Cerebellar cortex (tissue), 1 donor: ENCODE results near the gene NOS3.
"Not testable (repeated sequence)": the region's sequence is repeated elsewhere in the genome, so short reads cannot be mapped to it uniquely, and the experiment has no call there.

Source experiments
- DNase-seq: peaks from one replicate; pipeline ENCODE4 v3.0.0-alpha.2; 2015; ENCODE audit warnings: low spot score

The NOS3 gene

GRCh38 chr7:151000897-151001495 is 10.2 kb downstream of the NOS3 start:
- DNase-seq = no peak

- DNase-seq = no peak
These were observed 10.7 kb downstream of the NOS3 start for GRCh38 chr7:151001546-151001945.

DNA sequence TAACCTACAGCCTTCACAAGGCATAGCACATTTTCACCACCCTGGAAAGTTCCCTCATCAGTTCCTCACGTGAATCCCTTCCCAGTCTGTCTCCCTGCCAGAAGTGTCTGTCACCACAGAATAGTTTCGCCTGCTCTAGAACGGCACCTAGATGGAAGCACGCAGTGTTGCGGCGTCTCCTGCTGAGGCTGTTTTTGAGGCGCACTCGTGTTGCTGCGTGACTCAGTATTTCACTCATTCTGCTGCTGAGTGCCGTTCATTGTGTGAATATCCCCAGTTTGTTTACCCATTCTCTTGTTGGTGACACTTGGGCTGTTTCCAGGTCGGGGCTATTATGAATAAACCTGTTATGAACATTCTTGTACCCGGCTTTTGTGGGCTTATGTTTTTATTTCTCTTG is 12.8 kb downstream of the NOS3 start:
- DNase-seq = no peak

GRCh38 chr7:151005566-151005965 is 14.7 kb downstream of the NOS3 start:
- no peak for DNase-seq

GRCh38 chr7:151006590-151007300 is 15.9 kb downstream of the NOS3 start:
- no peak for DNase-seq

DNA sequence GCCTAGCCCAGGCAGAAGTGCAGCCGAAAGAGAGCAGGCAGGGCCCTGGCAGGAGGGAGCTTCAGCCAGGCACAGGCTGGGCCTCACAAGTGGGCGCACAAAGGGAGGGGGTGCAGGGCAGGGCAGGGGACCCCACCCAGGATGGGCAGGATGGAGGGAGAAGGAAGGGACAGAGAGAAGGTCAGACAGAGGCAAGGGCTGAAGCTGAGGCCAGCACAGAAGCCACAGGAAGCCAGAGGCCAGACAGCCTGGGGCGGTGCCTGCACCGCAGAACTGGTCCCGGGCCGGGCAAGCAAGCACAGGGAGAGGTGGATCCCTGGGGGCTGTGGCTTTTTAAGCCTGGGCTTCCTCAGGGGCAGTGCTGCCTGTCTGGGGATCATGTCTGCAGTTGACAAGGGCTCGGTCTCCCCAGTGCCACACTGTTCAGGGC is 16.7 kb downstream of the NOS3 start:
- no peak for DNase-seq

GRCh38 chr7:151008143-151008510 is 17.3 kb downstream of the NOS3 start:
- no peak for DNase-seq

GRCh38 chr7:151008511-151009323 is 17.9 kb downstream of the NOS3 start:
- peak; percentile 46 for DNase-seq

GRCh38 chr7:151009327-151010036 is 18.7 kb downstream of the NOS3 start:
- DNase-seq = peak; percentile 57

- no peak for DNase-seq
These were observed 19.2 kb downstream of the NOS3 start for GRCh38 chr7:151010037-151010306.

DNA sequence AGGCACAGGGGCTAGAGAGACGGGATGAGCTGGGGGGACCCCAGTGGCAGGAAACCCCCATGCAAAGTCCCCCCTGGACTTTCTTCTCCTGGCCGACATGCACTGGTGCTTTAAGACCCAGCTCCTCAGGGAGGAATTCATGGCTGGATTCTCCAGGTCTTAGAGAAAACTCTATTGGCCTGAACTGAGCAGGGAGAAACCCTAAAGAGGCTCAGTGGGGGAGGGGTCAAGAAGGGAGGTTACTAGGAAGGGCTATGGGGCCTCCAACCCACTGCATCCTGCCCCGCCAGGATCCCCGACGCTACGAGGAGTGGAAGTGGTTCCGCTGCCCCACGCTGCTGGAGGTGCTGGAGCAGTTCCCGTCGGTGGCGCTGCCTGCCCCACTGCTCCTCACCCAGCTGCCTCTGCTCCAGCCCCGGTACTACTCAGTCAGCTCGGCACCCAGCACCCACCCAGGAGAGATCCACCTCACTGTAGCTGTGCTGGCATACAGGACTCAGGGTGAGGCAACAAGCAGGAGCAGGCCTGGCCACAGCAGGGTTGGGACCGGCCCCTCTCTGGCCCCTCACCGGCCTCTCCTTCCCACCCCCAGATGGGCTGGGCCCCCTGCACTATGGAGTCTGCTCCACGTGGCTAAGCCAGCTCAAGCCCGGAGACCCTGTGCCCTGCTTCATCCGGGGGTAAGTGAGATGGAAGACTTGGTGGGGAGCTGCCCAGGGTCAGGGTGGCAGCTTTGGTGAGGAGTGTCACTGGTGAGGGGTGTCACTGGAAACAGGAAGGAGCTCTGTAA is 19.7 kb downstream of the NOS3 start:
- DNase-seq = peak; percentile 80

- no peak for DNase-seq
These were observed 20.2 kb downstream of the NOS3 start for GRCh38 chr7:151011097-151011409.

GRCh38 chr7:151011616-151012015 is 20.8 kb downstream of the NOS3 start:
- DNase-seq = not testable (repeated sequence)

DNA sequence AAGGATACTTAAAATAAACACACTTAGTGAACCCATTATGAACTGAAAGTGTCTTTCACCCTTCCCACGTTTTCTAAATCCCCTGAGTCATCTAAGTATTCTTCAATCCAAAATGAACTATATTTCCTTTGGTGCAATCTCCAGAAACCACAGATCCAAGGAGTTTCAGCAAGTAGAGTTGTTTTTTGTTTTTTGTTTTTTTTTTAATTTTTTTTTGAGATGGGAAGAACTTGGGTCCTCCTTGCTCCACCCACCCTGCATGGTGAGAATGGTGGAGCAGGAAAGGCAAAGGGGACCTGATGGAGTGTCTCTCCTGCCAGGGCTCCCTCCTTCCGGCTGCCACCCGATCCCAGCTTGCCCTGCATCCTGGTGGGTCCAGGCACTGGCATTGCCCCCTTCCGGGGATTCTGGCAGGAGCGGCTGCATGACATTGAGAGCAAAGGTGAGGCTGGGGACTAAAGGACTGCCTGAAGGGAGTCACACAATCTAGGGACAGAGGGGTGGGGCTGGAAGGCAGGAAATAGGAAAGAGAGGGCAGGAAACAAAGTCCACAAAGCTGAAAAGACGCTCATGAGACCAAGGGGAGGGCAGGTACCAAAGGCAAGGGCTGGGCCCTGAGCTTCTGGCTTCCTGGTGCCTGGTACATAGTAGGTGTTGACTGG is 21.3 kb downstream of the NOS3 start:
- DNase-seq = no peak

- peak; percentile 59 for DNase-seq
These were observed 22.1 kb downstream of the NOS3 start for GRCh38 chr7:151012911-151013347.

GRCh38 chr7:151013356-151013732 is 22.5 kb downstream of the NOS3 start:
- DNase-seq = no peak

- DNase-seq = peak; percentile 74
These were observed 23.1 kb downstream of the NOS3 start for GRCh38 chr7:151013733-151014497.

GRCh38 chr7:151014950-151015349 is 24.1 kb downstream of the NOS3 start:
- no peak for DNase-seq

DNA sequence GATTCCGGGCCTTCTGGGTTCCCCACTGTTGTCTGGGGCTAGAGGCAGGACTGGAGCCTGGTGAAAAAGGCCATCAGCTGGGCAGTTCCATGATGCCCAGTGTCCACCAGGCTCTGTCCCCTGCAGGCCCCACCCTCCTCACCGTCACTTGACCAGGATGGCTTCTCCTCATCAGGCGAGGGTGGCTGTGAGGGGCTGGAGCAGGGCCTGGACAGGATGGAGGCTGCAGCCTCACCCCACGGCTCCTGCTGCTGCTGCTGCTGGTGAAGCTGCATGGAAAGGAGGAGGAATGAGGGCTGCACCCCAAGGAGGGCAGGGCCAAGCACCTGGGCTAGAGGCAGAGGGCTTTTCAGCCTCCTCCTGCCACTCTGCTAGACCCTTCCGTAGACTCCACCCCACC is 25.1 kb downstream of the NOS3 start:
- no peak for DNase-seq

- no peak for DNase-seq
These were observed 25.7 kb downstream of the NOS3 start for GRCh38 chr7:151016505-151016904.

DNA sequence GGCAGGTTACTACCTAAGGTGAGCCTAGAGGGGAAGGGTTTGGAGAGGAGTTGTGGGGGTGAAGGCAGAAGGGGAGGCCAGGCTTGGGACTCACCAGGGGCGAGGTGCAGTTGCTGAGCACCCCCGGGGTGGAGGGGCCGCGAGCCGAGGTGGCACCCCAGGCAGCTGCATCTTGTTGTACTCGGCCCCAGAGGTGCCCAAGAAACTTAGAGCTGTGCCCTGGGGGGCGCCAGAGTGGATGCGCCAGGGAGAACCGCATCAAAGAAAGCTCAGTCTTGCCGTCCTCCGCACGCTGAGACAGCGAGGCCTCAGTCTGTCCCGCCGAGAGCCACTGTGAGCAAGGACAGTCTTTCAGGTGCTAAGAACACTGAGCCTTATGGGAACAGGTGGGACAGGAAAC is 26.1 kb downstream of the NOS3 start:
- no peak for DNase-seq
